ENCODE data around the gene AIP. TPM values are rescaled to one million over a fixed set of nuclear protein-coding genes. Genes with fewer than 3 reads are reported as not detected.
A peak's percentile ranks its signal among the peaks of the same experiment; 100 is the strongest.

AIP gene
- total RNA-seq, 1 donor from 2014 or later: 82.7 TPM

GRCh38 chr11:67450796-67451657 is 31.8 kb upstream of the AIP start:
- Histone ChIP-seq H3K27ac (no peak overlapping the region), H3K4me3 (no peak overlapping the region), H3K4me1 (peaks cover 6% of the 10 kb centered on the region), H3K27me3 (no peaks in the 10 kb centered on the region), H3K9me3 (no peaks in the 10 kb centered on the region), H3K36me3 (no peaks in the 10 kb centered on the region)
- DNase-seq (ENCODE audit: extremely low spot score in 2 of 2): no peak
- intact Hi-C loops (cut with DNase I): no loop called here
- TF ChIP-seq CTCF (IDR thresholded peaks at IDR 0.05) (no peak), POLR2A (IDR thresholded peaks at IDR 0.05) (no peak), POLR2AphosphoS5 (IDR thresholded peaks at IDR 0.05; ENCODE audit: insufficient read depth in 1 of 2, low read depth in 1 of 2) (no peak)

- Histone ChIP-seq H3K27me3 (no peaks in the 10 kb centered on the region), H3K9me3 (no peaks in the 10 kb centered on the region), H3K4me1 (peaks cover 6% of the 10 kb centered on the region), H3K27ac (no peak overlapping the region), H3K4me3 (no peak overlapping the region), H3K36me3 (no peaks in the 10 kb centered on the region)
- DNase-seq (ENCODE audit: extremely low spot score in 2 of 2): no peak
- intact Hi-C loops (cut with DNase I): no loop called here
- no peak for TF ChIP-seq CTCF (IDR thresholded peaks at IDR 0.05)
- no peak for TF ChIP-seq POLR2A (IDR thresholded peaks at IDR 0.05)
- no peak for TF ChIP-seq POLR2AphosphoS5 (IDR thresholded peaks at IDR 0.05; ENCODE audit: insufficient read depth in 1 of 2, low read depth in 1 of 2)
Measured at GRCh38 chr11:67451658-67451976, 31.2 kb upstream of the AIP start.

- H3K4me1 ChIP-seq: peaks cover 6% of the 10 kb centered on the region
- H3K36me3 ChIP-seq: no peaks in the 10 kb centered on the region
- DNase-seq (ENCODE audit: extremely low spot score in 2 of 2): no peak
- no peak within 1 kb of the TSS for H3K27ac ChIP-seq
- no peaks in the 10 kb centered on the region for H3K27me3 ChIP-seq
- no peak for TF ChIP-seq CTCF (IDR thresholded peaks at IDR 0.05)
- TF ChIP-seq POLR2A (IDR thresholded peaks at IDR 0.05): no peak
- peak in 1 of 2 donors; percentile 29 for TF ChIP-seq POLR2AphosphoS5 (IDR thresholded peaks at IDR 0.05; ENCODE audit: insufficient read depth in 1 of 2, low read depth in 1 of 2)
- intact Hi-C loops (cut with DNase I): no loop called here
- H3K9me3 ChIP-seq: no peaks in the 10 kb centered on the region
- no peak within 1 kb of the TSS for H3K4me3 ChIP-seq
Measured at GRCh38 chr11:67452141-67452952, 30.5 kb upstream of the AIP start, which contains the start of gene GPR152. Gene GPR152, minus strand, starts transcription at chr11:67452729. Its CDS starts 5 bp downstream, at chr11:67452724.

GRCh38 chr11:67453816-67454732 is 28.8 kb upstream of the AIP start:
- Histone ChIP-seq H3K27me3 (no peaks in the 10 kb centered on the region), H3K27ac (no peak overlapping the region), H3K4me3 (no peak overlapping the region), H3K36me3 (no peaks in the 10 kb centered on the region), H3K4me1 (peaks cover 6% of the 10 kb centered on the region), H3K9me3 (no peaks in the 10 kb centered on the region)
- no peak for DNase-seq (ENCODE audit: extremely low spot score in 2 of 2)
- intact Hi-C loops (cut with DNase I): no loop called here
- TF ChIP-seq POLR2AphosphoS5 (IDR thresholded peaks at IDR 0.05; ENCODE audit: insufficient read depth in 1 of 2, low read depth in 1 of 2): no peak
- TF ChIP-seq CTCF (IDR thresholded peaks at IDR 0.05): no peak
- TF ChIP-seq POLR2A (IDR thresholded peaks at IDR 0.05): no peak
